Endothelial cell (in vitro differentiated cells): ENCODE data around the gene CTNNA2. TPM values are rescaled to one million over a fixed set of nuclear protein-coding genes. Genes with fewer than 3 reads are reported as not detected.

ENCODE experiments used
- DNase-seq: peaks from one replicate; pipeline ENCODE4 v3.0.0; 2021; ENCODE audit warnings: low spot score
- H3K27ac Mint-ChIP-seq: one replicate; pipeline ENCODE4 v1.8.0; 2021; ENCODE audit warnings: mixed read lengths, inconsistent platforms; ENCODE audit not compliant: unreplicated experiment
- H3K27me3 Mint-ChIP-seq: one replicate; pipeline ENCODE4 v1.8.0; 2021; ENCODE audit warnings: mild to moderate bottlenecking, moderate library complexity, mixed read lengths, inconsistent platforms; ENCODE audit not compliant: unreplicated experiment
- H3K36me3 Mint-ChIP-seq: one replicate; pipeline ENCODE4 v1.8.0; 2021; ENCODE audit warnings: mild to moderate bottlenecking, low read depth, mixed read lengths, inconsistent platforms; ENCODE audit not compliant: unreplicated experiment
- H3K4me1 Mint-ChIP-seq: one replicate; pipeline ENCODE4 v1.8.0; 2021; ENCODE audit warnings: mild to moderate bottlenecking, mixed read lengths, inconsistent platforms; ENCODE audit not compliant: unreplicated experiment
- H3K4me3 Mint-ChIP-seq: one replicate; pipeline ENCODE4 v1.8.0; 2021; ENCODE audit warnings: mild to moderate bottlenecking, mixed read lengths, inconsistent platforms; ENCODE audit not compliant: unreplicated experiment
- H3K9me3 Mint-ChIP-seq: one replicate; pipeline ENCODE4 v1.8.0; 2021; ENCODE audit warnings: mixed read lengths, inconsistent platforms; ENCODE audit not compliant: unreplicated experiment
- total RNA-seq: library from RNA; stranded (reverse); fragmentation: NEBNext Ultra II Directional; extraction: Animal tissue kit (Norgen Biotek cat#: 25700); gene quantifications from one replicate; pipeline ENCODE4 v1.2.1, GENCODE V29; 2021; ENCODE audit not compliant: unreplicated experiment
- TF ChIP-seq, protein P1 (sequence below): fragments of 200-600 bp; sonication (generic); IDR thresholded peaks from one replicate; pipeline ENCODE4 v1.5.0; 2021; ENCODE audit warnings: antibody characterized with exemption; ENCODE audit not compliant: unreplicated experiment

CTNNA2 gene
- total RNA-seq, 1 donor from 2014 or later: 4.7 TPM

DNA sequence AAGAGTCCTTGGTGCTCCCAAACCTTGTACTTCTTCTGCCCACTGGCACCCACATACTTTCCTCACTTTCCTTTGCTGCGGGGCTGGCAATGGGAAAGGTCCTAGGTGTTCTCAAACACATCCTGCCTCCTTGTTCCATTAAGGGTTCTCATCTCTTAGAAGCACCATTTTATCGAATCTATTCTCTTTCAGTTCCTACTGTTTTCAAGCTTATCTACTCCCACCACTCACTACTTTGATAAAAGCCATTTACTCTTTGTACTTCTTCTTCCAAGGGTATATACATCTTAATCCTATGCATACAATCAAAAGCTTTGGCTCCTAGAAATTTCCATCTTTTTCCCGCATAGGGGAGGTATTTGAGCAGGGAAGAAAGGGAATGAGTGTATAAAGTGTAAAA, 868.8 kb downstream of the CTNNA2 start:
- Mint-ChIP-seq H3K27me3 (no peaks in the 10 kb centered on the region), H3K27ac (no peak overlapping the region), H3K9me3 (no peaks in the 10 kb centered on the region), H3K36me3 (no peaks in the 10 kb centered on the region), H3K4me3 (no peak overlapping the region), H3K4me1 (no peaks in the 10 kb centered on the region)
- no peak for DNase-seq
- TF ChIP-seq, protein P1, sequence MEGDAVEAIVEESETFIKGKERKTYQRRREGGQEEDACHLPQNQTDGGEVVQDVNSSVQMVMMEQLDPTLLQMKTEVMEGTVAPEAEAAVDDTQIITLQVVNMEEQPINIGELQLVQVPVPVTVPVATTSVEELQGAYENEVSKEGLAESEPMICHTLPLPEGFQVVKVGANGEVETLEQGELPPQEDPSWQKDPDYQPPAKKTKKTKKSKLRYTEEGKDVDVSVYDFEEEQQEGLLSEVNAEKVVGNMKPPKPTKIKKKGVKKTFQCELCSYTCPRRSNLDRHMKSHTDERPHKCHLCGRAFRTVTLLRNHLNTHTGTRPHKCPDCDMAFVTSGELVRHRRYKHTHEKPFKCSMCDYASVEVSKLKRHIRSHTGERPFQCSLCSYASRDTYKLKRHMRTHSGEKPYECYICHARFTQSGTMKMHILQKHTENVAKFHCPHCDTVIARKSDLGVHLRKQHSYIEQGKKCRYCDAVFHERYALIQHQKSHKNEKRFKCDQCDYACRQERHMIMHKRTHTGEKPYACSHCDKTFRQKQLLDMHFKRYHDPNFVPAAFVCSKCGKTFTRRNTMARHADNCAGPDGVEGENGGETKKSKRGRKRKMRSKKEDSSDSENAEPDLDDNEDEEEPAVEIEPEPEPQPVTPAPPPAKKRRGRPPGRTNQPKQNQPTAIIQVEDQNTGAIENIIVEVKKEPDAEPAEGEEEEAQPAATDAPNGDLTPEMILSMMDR: no peak

DNA sequence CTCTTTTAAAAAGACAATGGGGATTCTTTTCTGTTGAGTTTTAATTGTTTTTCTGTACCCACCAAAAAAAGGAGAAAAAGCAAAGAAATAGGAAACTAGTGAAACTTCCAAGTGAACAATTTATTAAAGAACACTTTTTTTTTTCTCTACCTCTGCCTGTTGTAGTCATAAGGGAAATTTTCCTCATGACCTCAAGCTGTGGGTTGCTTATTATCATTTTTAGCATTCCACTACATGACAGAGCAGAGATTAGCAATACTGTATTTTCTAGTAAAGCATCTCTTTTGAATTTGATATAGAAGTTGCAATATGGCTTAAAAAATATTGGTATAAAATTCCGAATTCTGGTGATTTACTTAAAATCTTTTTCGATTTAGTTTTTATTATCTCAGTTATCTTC, 879.6 kb downstream of the CTNNA2 start:
- no peak for DNase-seq
- Mint-ChIP-seq H3K4me1 (no peaks in the 10 kb centered on the region), H3K27me3 (no peaks in the 10 kb centered on the region), H3K27ac (no peak overlapping the region), H3K4me3 (no peak overlapping the region), H3K36me3 (no peaks in the 10 kb centered on the region), H3K9me3 (no peaks in the 10 kb centered on the region)
- TF ChIP-seq, protein P1: no peak

GRCh38 chr2:80393991-80394390, 881.1 kb downstream of the CTNNA2 start:
- H3K27me3 Mint-ChIP-seq: no peaks in the 10 kb centered on the region
- no peak overlapping the region for H3K4me3 Mint-ChIP-seq
- no peak for DNase-seq
- TF ChIP-seq, protein P1: no peak
- no peaks in the 10 kb centered on the region for H3K9me3 Mint-ChIP-seq
- H3K27ac Mint-ChIP-seq: no peak overlapping the region
- no peaks in the 10 kb centered on the region for H3K36me3 Mint-ChIP-seq
- no peaks in the 10 kb centered on the region for H3K4me1 Mint-ChIP-seq

- Mint-ChIP-seq H3K4me1 (no peaks in the 10 kb centered on the region), H3K27me3 (no peaks in the 10 kb centered on the region), H3K36me3 (no peaks in the 10 kb centered on the region), H3K4me3 (no peak overlapping the region), H3K9me3 (no peaks in the 10 kb centered on the region), H3K27ac (no peak overlapping the region)
- DNase-seq: no peak
- TF ChIP-seq, protein P1: no peak
Observed at GRCh38 chr2:80395251-80395650, 882.4 kb downstream of the CTNNA2 start.

GRCh38 chr2:80396276-80396675, 883.4 kb downstream of the CTNNA2 start:
- no peak for DNase-seq
- Mint-ChIP-seq H3K27me3 (no peaks in the 10 kb centered on the region), H3K27ac (no peak overlapping the region), H3K36me3 (no peaks in the 10 kb centered on the region), H3K4me1 (no peaks in the 10 kb centered on the region), H3K4me3 (no peak overlapping the region), H3K9me3 (no peaks in the 10 kb centered on the region)
- TF ChIP-seq, protein P1: no peak
